ENCODE measurements around the gene BTN3A1. TPM values are rescaled to one million over a fixed set of nuclear protein-coding genes. Genes with fewer than 3 reads are reported as not detected.

Gene BTN3A1
- total and polyA plus RNA-seq, 10 of the 15 experiments (the other 5 are each of a cell fraction or from before 2014, with no cell fraction given) = 5.6 to 60.1 (median 16.1) TPM

DNA sequence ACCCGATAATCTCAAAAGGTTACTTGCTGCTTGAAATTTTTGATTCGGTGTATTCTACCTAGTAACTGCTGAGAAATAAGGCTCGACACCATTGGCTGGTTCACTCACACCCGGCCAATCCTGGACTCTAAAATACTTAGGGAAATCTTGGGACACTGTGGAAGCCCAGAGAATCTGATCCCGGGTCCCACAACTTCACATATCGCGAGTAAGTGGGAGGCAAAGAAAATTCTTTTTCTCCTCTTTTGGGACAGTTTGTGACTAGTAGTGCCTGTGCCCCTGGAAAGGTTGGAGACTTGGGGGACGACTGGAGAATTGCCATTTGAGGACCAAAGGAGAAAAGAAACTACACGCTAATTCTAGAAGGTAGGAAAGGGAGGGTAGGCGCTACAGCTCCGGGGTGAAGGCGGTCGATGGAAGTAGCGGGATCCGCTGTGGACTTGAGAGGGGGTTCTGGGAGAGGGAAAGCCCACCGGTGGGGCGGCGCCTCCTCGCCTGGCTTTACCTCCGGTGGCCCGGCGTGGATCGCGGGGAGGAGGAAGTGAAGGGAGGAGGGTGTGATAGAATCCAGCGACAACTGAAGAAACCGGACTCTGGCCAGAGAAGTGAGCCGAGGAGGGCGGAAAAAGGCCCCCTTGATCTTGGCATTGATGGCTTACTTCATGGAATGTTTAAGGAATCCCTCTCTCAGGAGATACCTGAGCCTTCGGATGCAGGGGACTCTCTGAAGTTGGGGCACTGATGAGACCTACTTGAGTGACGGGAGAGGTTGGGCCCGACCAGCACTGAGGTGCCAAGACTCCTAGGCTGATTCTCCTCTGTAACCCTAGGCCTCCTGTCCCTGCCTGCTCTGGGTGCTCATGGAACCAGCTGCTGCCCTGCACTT lies 19.4 kb downstream of the BTN3A1 start (continued):
- TF ChIP-seq, protein P1, sequence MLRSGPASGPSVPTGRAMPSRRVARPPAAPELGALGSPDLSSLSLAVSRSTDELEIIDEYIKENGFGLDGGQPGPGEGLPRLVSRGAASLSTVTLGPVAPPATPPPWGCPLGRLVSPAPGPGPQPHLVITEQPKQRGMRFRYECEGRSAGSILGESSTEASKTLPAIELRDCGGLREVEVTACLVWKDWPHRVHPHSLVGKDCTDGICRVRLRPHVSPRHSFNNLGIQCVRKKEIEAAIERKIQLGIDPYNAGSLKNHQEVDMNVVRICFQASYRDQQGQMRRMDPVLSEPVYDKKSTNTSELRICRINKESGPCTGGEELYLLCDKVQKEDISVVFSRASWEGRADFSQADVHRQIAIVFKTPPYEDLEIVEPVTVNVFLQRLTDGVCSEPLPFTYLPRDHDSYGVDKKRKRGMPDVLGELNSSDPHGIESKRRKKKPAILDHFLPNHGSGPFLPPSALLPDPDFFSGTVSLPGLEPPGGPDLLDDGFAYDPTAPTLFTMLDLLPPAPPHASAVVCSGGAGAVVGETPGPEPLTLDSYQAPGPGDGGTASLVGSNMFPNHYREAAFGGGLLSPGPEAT (IDR thresholded peaks at IDR 0.05; ENCODE audit: low read depth) = peak; percentile 80
- 0 out of 2 replicates have a peak, but pooled peaks have one; percentile 18 for TF ChIP-seq CHD2 (IDR thresholded peaks at IDR 0.05; ENCODE audit: borderline replicate concordance, low read depth, low read length)
- no peak for TF ChIP-seq TBL1XR1 (IDR thresholded peaks at IDR 0.05; ENCODE audit: low read depth, low read length)
- TF ChIP-seq MTA3 (IDR thresholded peaks at IDR 0.05; ENCODE audit: borderline replicate concordance, low read length) = no peak
- peak; percentile 68 for TF ChIP-seq NFYB (IDR thresholded peaks at IDR 0.05; ENCODE audit: insufficient read depth, low read depth, low read length)
- TF ChIP-seq POLR2AphosphoS5 (IDR thresholded peaks at IDR 0.05; ENCODE audit: low read length) = no peak
- TF ChIP-seq EZH2 (IDR thresholded peaks at IDR 0.05; ENCODE audit: borderline replicate concordance, control insufficient read depth, low read depth, low read length) = no peak
- no peak for TF ChIP-seq FOXM1 (IDR thresholded peaks at IDR 0.05; ENCODE audit: low read depth, low read length)
- no peak for TF ChIP-seq BHLHE40 (IDR thresholded peaks at IDR 0.05; ENCODE audit: borderline replicate concordance in 1 of 2, low read depth in 2 of 2, low read length in 1 of 2)
- no peak for TF ChIP-seq CBX5 (IDR thresholded peaks at IDR 0.05; ENCODE audit: low read depth)
- TF ChIP-seq, protein P2, sequence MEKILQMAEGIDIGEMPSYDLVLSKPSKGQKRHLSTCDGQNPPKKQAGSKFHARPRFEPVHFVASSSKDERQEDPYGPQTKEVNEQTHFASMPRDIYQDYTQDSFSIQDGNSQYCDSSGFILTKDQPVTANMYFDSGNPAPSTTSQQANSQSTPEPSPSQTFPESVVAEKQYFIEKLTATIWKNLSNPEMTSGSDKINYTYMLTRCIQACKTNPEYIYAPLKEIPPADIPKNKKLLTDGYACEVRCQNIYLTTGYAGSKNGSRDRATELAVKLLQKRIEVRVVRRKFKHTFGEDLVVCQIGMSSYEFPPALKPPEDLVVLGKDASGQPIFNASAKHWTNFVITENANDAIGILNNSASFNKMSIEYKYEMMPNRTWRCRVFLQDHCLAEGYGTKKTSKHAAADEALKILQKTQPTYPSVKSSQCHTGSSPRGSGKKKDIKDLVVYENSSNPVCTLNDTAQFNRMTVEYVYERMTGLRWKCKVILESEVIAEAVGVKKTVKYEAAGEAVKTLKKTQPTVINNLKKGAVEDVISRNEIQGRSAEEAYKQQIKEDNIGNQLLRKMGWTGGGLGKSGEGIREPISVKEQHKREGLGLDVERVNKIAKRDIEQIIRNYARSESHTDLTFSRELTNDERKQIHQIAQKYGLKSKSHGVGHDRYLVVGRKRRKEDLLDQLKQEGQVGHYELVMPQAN (conservative IDR thresholded peaks at IDR 0.05) = no peak; the same call in 1 of the 2 replicates
- no peak for TF ChIP-seq RCOR1 (conservative IDR thresholded peaks at IDR 0.05; ENCODE audit: low read depth, low read length)
- TF ChIP-seq SP1 (IDR thresholded peaks at IDR 0.05; ENCODE audit: low read depth, low read length) = no peak
- no peak for TF ChIP-seq CHD1 (IDR thresholded peaks at IDR 0.05; ENCODE audit: low read depth, low read length)
- peak; percentile 41; the same call in 1 of the 2 replicates for TF ChIP-seq SMARCA5 (IDR thresholded peaks at IDR 0.05)
- TF ChIP-seq TCF3 (IDR thresholded peaks at IDR 0.05; ENCODE audit: borderline replicate concordance, insufficient read depth, low read depth, low read length) = no peak
- no peak for TF ChIP-seq TAF1 (IDR thresholded peaks at IDR 0.05; ENCODE audit: borderline replicate concordance, low read depth, low read length)
- peak; percentile 26; the same call in 1 of the 2 replicates for TF ChIP-seq EED (IDR thresholded peaks at IDR 0.05; ENCODE audit: low read depth)
- TF ChIP-seq, protein P3, sequence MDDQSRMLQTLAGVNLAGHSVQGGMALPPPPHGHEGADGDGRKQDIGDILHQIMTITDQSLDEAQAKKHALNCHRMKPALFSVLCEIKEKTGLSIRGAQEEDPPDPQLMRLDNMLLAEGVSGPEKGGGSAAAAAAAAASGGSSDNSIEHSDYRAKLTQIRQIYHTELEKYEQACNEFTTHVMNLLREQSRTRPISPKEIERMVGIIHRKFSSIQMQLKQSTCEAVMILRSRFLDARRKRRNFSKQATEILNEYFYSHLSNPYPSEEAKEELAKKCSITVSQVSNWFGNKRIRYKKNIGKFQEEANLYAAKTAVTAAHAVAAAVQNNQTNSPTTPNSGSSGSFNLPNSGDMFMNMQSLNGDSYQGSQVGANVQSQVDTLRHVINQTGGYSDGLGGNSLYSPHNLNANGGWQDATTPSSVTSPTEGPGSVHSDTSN (IDR thresholded peaks at IDR 0.05; ENCODE audit: insufficient replicate concordance, low read depth, low read length) = no peak
- TF ChIP-seq BMI1 (IDR thresholded peaks at IDR 0.05; ENCODE audit: borderline replicate concordance) = no peak
- TF ChIP-seq CHD4 (IDR thresholded peaks at IDR 0.05) = no peak
- no peak for TF ChIP-seq CBFB (IDR thresholded peaks at IDR 0.05; ENCODE audit: low read depth)
- TF ChIP-seq, protein P4, sequence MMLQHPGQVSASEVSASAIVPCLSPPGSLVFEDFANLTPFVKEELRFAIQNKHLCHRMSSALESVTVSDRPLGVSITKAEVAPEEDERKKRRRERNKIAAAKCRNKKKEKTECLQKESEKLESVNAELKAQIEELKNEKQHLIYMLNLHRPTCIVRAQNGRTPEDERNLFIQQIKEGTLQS (IDR thresholded peaks at IDR 0.05; ENCODE audit: borderline replicate concordance, extremely low read depth, low read depth, low read length) = no peak
- no peak for TF ChIP-seq HDGF (IDR thresholded peaks at IDR 0.05)
